AG04449 (cell line): ENCODE data around the gene WDR33.

ENCODE experiments used
- CTCF ChIA-PET: fragments of 350-600 bp; formaldehyde crosslinking; extraction: SDS; loops from one replicate; lab custom pipeline; 2021; ENCODE audit warnings: antibody characterized with exemption; lab: Yijun Ruan, JAX
- POLR2A ChIA-PET: fragments of 400-600, 350-600 bp; formaldehyde crosslinking; extraction: SDS; loops from one replicate; lab custom pipeline; 2020; ENCODE audit warnings: antibody characterized with exemption, inconsistent platforms; lab: Yijun Ruan, JAX
- DNase-seq: peaks from one replicate; pipeline ENCODE4 v3.0.0-alpha.2; 2010; ENCODE audit warnings: low read depth, low spot score
- H3K4me3 ChIP-seq: 2 replicates; pipeline ENCODE4 v1.5.1; 2011; ENCODE audit warnings: low read depth, mild to moderate bottlenecking, control low read depth, low read length
- TF ChIP-seq, protein P1 (sequence below): IDR thresholded peaks from one replicate; pipeline ENCODE4 v1.5.1; 2011; ENCODE audit warnings: mild to moderate bottlenecking, moderate library complexity, low read length, control low read depth, inconsistent platforms; ENCODE audit not compliant: insufficient read depth; ENCODE audit errors: missing control alignments

Gene WDR33

DNA sequence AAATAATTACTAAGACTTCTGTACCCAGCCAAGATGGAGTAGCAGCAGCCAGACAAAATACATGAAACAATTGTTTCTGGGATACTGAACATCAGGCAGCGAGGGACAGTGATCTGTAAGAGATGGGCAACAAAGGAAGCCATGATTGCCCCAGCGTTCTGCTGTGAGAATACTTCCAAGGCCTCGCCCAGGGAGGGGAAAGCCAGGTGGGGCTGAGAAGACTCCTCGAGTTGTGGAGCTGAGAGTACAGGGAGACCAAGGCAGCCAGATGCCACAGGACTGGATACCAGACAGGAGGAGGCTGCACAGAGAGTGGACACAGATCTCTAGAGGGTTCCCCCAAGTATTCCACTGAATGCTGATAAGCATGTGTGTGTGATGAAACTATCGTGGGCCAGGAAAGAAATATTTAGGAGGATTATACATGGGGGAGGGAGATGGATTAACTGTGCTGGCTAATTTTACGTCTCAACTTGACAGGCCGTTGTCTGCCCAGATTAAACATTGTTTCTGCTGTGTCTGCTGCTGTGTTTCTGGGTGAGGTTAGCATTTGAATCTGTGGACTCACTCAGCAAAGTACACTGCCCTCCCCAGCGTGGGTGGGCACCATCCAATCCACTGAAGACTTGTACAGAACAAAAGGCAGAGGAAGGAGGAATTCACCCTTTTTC is 125.4 kb downstream of the WDR33 start:
- TF ChIP-seq, protein P1, sequence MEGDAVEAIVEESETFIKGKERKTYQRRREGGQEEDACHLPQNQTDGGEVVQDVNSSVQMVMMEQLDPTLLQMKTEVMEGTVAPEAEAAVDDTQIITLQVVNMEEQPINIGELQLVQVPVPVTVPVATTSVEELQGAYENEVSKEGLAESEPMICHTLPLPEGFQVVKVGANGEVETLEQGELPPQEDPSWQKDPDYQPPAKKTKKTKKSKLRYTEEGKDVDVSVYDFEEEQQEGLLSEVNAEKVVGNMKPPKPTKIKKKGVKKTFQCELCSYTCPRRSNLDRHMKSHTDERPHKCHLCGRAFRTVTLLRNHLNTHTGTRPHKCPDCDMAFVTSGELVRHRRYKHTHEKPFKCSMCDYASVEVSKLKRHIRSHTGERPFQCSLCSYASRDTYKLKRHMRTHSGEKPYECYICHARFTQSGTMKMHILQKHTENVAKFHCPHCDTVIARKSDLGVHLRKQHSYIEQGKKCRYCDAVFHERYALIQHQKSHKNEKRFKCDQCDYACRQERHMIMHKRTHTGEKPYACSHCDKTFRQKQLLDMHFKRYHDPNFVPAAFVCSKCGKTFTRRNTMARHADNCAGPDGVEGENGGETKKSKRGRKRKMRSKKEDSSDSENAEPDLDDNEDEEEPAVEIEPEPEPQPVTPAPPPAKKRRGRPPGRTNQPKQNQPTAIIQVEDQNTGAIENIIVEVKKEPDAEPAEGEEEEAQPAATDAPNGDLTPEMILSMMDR: no peak
- CTCF ChIA-PET: interaction anchor here (1.0 to 2.3 kb wide), 2 partner anchors 11 to 95 kb away, joined by 4 to 8 read pairs; no protein-coding TSS in a partner anchor

DNA sequence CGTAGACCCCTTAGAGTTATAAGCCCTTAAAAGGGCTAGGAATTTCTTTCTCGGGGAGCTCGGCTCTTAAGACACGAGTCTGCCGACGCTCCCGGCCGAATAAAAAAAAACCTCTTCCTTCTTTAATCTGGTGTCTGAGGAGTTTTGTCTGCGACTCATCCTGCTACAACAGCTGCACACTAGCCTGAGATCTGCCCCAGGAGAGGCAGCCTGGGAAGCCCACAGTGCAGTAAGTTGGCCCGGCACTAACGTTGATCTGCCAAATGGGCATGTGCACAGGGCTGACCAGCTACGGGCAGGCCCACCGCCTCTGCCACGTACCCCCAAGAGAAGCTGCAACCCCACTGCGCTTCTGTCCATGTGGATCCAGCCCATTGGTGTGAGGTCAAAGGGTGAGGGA is 127.2 kb downstream of the WDR33 start:
- POLR2A ChIA-PET: no interaction called here
- no peak for DNase-seq
- CTCF ChIA-PET: no interaction called here
- TF ChIP-seq, protein P1: no peak
- H3K4me3 ChIP-seq: no peak overlapping the region

More for the DNA sequence above, 125.4 kb downstream of the WDR33 start:
- POLR2A ChIA-PET: no interaction called here
- H3K4me3 ChIP-seq: no peak overlapping the region
- DNase-seq: no peak

DNA sequence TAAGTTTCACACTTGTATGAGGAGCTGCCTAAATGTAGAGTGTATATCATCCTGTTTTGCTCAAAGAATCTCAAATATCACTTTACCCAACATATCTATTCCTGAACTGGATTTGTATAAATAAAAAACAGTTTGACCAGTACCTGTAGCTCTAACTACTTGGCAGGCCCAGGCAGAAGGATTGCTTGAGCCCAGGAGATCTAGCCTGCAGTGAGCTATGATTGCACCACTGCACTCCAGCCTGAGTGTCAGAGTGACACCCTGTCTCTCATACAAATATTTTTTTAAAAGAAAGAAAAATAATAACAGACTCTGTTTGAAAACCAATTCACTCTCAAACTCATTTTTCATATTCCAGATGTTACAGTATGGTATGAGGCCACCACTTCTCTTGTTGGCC is 127.9 kb downstream of the WDR33 start:
- TF ChIP-seq, protein P1: no peak
- ChIA-PET CTCF (interaction anchor here (1.0 to 3.8 kb wide), 4 partner anchors 12 to 92 kb away, joined by 3 to 13 read pairs (median 4); no protein-coding TSS in a partner anchor), POLR2A (no interaction called here)
- H3K4me3 ChIP-seq: no peak overlapping the region
- no peak for DNase-seq

DNA sequence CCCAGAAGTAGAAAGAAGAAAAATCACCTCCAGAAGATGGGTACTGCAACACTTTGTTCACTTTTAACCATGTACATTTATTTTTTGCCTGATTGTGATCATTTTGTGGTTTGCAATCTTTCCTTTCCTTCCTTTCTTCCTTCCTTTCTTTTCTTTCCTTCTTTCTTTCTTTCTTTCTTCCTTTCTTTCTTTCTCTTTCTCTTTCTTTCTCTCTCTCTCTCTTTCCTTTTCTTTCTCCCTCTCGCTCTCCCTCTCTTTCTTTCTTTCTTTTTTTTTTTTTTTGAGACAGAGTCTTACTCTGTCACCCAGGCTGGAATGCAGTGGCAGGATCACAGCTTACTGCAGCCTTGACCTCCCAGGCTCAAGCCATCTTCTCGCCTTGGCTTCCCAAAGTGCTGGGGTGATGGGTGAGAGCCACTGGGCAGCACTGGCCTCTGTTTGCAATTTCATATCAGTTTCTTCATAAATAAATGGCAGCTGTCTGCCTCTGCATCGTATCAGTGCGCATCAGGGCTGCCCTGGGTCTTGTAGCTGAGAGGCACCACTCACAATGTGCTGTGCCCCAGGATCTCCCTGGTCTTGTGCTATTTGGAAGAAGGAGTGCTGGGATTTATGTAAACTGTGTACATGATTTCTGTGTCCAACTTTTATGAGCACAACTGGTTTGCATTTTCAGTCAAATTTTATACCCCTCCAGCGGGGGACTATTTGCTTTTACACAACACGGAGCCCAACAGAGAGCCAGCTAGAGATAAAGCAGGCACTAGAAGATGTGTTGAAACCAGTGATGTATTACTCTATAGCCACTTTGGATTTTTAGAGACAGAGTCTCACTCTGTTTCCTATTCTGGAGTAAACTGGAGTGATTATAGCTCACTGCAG is 128.8 kb downstream of the WDR33 start:
- TF ChIP-seq, protein P1: no peak
- ChIA-PET POLR2A (no interaction called here), CTCF (interaction anchor here (1.0 to 3.8 kb wide), 5 partner anchors 13 to 91 kb away, joined by 3 to 13 read pairs (median 3); no protein-coding TSS in a partner anchor)
- no peak overlapping the region for H3K4me3 ChIP-seq
- no peak for DNase-seq

DNA sequence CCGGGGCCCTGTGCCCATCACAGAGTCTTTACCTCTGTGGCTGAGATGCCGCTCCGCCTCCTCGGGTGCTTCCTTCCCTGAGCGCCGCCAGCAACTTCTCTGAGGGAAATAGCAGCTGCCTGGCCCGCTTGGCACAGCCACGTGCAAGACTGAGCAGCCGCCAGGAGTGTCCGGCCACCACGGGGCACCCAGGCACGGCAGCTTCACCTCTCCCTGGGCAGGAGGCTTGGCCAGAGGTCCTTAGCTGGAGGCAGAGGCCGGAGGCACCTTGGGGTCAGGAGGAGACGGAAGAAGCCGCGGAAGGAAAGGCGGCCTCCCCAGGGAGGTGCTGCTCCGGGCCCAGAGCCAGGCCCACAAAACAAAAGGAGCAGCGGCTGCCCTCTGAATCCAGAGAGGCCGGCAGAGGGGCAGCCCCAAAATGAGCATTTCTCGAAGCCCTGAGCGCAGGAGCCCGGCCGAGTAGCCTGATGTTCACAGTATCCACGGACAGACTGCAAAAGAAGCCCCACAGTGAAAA is 129.6 kb downstream of the WDR33 start:
- ChIA-PET POLR2A (interaction anchor here (1.3 kb wide), 1 partner anchor 20 kb away, joined by 3 read pairs; the partner anchor contains the start of gene SFT2D3), CTCF (interaction anchor here (1.0 to 3.8 kb wide), 3 partner anchors 14 to 90 kb away, joined by 3 to 13 read pairs (median 5); no protein-coding TSS in a partner anchor)

More for the DNA sequence above, 129.6 kb downstream of the WDR33 start:
- TF ChIP-seq, protein P1: no peak
- H3K4me3 ChIP-seq: no peak overlapping the region
- no peak for DNase-seq
